Dermis blood vessel endothelial cell (primary cell): ENCODE data around the gene SLC52A1. TPM values are rescaled to one million over a fixed set of nuclear protein-coding genes. Genes with fewer than 3 reads are reported as not detected.
"Not testable (repeated sequence)": the region's sequence is repeated elsewhere in the genome, so short reads cannot be mapped to it uniquely, and the experiment has no call there.

Experiments used
- DNase-seq: peaks from one replicate; pipeline ENCODE4 v3.0.0; 2010
- total RNA-seq: library from RNA; depleted of rRNA; stranded (reverse); fragments of >200 nt; gene quantifications from 2 replicates; pipeline ENCODE4 v1.2.3, GENCODE V29; 2014

The SLC52A1 gene
- total RNA-seq = 0.17 and 0.47 TPM in 2 replicates

- no peak for DNase-seq
Observed at GRCh38 chr17:5035315-5035714, at the start of gene SLC52A1. Gene SLC52A1 (minus strand): TSS chr17:5035426. CDS start chr17:5034606, 820 bp downstream.

GRCh38 chr17:5080591-5080990 is 45.4 kb upstream of the SLC52A1 start:
- DNase-seq = no peak

- peak; percentile 78 for DNase-seq
Observed at GRCh38 chr17:5078106-5079028, 43.1 kb upstream of the SLC52A1 start, which contains the start of gene ZFP3. Gene ZFP3 (plus strand): TSS chr17:5078467. CDS start chr17:5091505, 13,038 bp downstream.

GRCh38 chr17:5077781-5078105 is 42.5 kb upstream of the SLC52A1 start:
- no peak for DNase-seq

GRCh38 chr17:5077275-5077674 is 42.0 kb upstream of the SLC52A1 start:
- DNase-seq = not testable (repeated sequence)

GRCh38 chr17:5075472-5075871 is 40.2 kb upstream of the SLC52A1 start:
- not testable (repeated sequence) for DNase-seq

GRCh38 chr17:5069724-5070123 is 34.5 kb upstream of the SLC52A1 start:
- DNase-seq = no peak

GRCh38 chr17:5068236-5068635 is 33.0 kb upstream of the SLC52A1 start:
- DNase-seq = no peak

GRCh38 chr17:5065227-5065744 is 30.1 kb upstream of the SLC52A1 start:
- DNase-seq = no peak

- DNase-seq = no peak
Observed at GRCh38 chr17:5055543-5055942, 20.3 kb upstream of the SLC52A1 start.

GRCh38 chr17:5050278-5050677 is 15.1 kb upstream of the SLC52A1 start:
- DNase-seq = no peak

- peak; percentile 26 for DNase-seq
Observed at GRCh38 chr17:5049314-5049841, 14.2 kb upstream of the SLC52A1 start.

GRCh38 chr17:5047446-5047845 is 12.2 kb upstream of the SLC52A1 start:
- DNase-seq = no peak

- DNase-seq = no peak
Observed at GRCh38 chr17:5045496-5045895, 10.3 kb upstream of the SLC52A1 start.

- no peak for DNase-seq
Observed at GRCh38 chr17:5044630-5045029, 9.4 kb upstream of the SLC52A1 start.

- no peak for DNase-seq
Observed at GRCh38 chr17:5043524-5043923, 8.3 kb upstream of the SLC52A1 start.

- no peak for DNase-seq
Observed at GRCh38 chr17:5042157-5043022, 7.2 kb upstream of the SLC52A1 start.

GRCh38 chr17:5034651-5035050 is 575 bp downstream of the SLC52A1 start:
- DNase-seq = no peak

GRCh38 chr17:5034063-5034462 is 1.2 kb downstream of the SLC52A1 start:
- DNase-seq = no peak

GRCh38 chr17:5033352-5034015 is 1.7 kb downstream of the SLC52A1 start:
- no peak for DNase-seq

- no peak for DNase-seq
Observed at GRCh38 chr17:5032865-5033264, 2.4 kb downstream of the SLC52A1 start.

GRCh38 chr17:5031365-5032082 is 3.7 kb downstream of the SLC52A1 start:
- peak; percentile 86 for DNase-seq
